Kasumi-1 (cell line): ENCODE results near the gene ABRAXAS1.

ENCODE experiments used
- DNase-seq, 2 experiments: peaks; one replicate each; lab custom pipeline; 2025; lab: John Stamatoyannopoulos, UW

Gene ABRAXAS1

DNA sequence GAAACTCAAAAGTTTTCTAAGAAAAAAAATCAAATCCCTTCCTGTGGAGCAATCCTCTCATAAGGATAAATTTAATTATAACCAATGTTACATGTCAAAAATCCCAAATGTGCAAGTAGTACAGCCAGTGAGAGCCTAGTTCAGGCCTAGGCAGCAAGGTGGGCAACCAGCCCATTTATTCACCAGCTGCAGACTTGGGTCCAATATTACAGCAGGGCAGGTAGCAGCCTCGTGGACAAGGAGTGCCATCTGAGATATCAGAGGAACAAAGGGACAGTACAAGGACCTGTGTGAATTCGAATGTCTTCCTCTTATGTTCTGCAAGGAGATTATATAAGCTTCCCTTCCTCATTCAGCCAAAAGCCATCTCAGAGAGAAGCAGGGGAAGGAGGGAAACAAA, 35.9 kb downstream of the ABRAXAS1 start:
- DNase-seq = peak in 1 of 2 experiments; percentile 19

DNA sequence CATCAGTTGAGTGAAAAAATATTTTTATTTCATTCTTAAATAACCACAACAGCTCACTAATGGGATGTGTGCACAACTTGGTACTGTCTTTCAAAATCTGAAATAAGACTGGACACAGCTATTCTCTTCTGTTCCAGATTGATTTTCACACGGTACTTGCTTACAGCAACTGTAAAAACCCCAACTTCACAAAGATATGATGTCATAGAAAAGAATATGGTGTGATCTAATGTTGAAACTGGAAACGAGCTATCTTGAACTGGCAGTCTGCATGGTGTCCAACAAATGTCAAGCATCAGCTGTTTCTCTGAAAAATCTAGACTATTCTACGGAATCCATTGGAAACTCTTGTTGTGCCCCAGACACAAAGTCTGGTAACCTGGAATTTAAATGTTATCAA, 44.0 kb downstream of the ABRAXAS1 start:
- DNase-seq = no peak

DNA sequence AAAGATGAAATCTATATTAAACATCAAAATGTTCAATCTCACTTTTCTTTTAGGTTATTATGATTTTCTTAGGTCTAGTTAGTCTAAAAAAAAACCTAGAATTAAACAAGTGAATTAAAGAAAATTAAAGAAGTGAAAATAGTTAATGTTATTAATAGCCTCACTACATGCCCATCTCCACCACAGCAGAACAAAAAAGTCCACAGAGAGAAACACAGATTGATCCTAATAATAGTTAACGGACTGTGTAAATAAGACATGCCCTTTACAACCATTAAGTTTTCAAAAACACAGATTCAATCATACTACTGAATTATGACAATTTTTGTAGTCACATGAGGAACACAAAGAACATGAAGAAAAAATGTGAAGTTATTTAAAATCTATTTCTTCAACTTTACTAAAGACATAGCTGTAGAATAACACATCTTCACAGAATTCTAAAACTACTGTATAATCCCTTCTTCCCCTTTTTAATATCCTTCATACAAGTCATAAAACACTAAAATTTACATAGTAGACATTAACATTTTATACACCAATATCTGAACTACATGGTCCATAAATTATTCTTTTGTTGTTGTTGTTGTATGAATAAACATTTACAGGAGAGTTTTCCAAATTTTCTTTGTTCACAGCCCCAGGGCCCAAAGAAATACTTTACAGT, 44.6 kb downstream of the ABRAXAS1 start:
- no peak for DNase-seq

DNA sequence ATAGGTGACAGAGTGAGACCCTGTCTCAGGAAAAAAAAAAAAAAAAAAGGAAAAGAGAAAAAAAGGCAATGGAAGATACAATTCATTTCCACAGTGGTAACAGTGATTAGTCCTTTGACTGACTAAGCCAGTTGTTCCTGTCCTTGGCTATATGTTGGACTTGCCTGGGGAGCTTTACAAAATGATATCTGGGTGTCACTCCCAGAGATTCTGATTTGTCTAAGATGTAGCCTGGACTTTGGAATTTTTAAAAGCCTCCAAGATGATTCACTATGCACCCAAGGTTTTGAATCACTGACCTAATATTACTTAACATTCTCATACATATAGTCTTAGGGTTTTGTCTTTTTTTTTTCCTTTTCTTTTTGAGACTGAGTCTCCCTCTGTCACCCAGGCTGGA, 46.2 kb downstream of the ABRAXAS1 start:
- no peak for DNase-seq

DNA sequence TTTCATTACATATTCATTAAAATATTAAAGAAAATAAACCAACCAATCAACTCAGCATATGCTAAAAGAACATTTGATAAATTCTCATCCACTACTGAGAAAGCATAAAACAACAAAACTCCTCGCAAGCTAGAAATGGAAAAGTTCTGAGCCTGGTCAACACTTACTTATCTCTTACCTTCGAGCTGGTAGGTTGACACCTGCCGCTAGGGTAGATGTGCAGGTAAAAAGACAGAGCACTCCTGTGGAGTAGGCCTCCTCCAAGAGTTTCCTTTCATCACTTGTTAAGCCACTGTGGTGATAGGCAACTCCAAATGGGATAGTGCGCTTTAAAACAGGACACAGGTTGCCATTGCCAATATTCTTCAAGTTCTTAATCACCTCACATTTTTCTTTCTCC, 48.2 kb downstream of the ABRAXAS1 start:
- no peak for DNase-seq

DNA sequence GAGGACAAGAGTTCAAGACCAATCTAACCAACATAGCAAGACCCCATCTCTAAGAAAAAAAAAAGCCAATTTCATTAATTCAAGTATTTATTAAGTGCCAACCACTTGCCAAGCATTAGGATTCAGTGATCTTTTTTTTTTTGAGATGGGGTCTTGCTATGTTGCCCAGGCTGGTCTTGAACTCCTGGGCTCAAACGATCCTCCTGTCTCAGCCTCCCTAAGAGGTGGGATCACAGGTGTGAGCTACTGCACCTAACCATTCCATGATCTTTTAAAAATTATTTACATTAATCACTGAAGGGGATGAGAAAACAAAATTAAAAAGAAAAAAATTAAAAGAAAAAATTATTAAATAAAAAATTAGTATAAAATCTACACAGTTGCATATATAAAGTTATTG, 53.7 kb downstream of the ABRAXAS1 start:
- DNase-seq = no peak

DNA sequence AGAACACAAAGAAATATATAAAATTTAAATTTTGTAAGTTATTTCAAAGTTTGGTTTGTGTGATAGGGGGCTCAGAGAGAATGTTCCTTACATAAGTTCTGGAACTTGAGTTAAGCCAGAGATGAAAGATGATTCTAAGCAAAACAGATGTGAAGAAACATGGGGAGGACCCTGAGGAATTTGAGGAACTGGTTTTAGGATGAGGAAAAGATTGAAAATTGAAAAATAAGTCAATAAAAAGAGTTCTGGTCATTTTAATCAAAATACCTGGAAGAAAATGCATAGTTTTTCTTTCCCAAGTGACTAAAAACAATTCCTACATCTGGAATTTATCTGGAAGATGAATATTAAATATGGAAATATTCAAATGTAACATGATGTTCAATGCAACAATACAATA, 66.7 kb downstream of the ABRAXAS1 start:
- no peak for DNase-seq

DNA sequence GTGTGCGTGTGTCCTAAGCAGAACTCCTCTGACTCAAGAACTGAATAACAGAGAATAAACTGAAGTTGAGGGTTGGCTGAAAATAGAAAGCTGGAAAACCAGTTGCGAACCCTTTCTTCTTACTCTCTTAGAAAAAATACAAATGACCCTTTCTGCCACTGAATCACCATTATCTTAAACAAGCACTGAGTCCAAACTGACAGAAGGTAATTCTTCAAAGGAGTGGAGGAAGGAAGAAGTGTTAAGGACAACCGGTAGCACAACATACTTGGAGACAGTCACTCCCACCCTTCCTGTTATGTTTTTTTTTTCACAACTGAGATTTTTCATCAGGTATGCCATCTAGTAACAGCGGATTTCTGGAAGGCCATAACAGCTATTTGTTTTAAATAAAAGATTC, 67.3 kb downstream of the ABRAXAS1 start:
- no peak for DNase-seq

DNA sequence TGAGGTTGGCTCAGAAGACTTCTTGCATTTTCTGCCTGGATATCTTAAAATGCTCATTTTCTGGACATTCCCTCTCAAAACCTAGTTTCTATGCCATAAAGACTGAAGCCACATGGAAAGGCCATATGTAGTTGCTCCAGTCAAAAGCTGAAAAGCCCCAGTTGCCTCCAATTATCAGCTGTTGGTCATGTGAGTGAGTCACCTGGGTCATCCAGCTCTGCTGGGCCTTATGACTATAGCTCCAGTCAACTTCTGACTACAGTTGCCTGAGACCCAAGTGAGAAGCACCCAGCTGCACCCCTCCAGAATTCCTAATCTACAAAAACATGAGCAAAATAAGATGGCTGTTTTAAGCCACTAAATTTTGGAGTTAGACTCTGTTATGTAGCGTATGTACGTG, 71.2 kb downstream of the ABRAXAS1 start:
- no peak for DNase-seq
